CMK (cell line): Measurements from ENCODE around the gene CCL24.
"Not testable (repeated sequence)": the region's sequence is repeated elsewhere in the genome, so short reads cannot be mapped to it uniquely, and the experiment has no call there.

ENCODE experiments used
- DNase-seq: peaks from one replicate; pipeline ENCODE4 v3.0.0-alpha.2; 2010; ENCODE audit warnings: low read depth

The CCL24 gene

GRCh38 chr7:75819711-75820110, 6.1 kb upstream of the CCL24 start:
- no peak for DNase-seq

GRCh38 chr7:75818472-75818871, 4.9 kb upstream of the CCL24 start:
- DNase-seq: no peak

- no peak for DNase-seq
Observed at GRCh38 chr7:75817116-75817515, 3.5 kb upstream of the CCL24 start.

- DNase-seq: no peak
Observed at GRCh38 chr7:75815418-75816064, 1.9 kb upstream of the CCL24 start.

- no peak for DNase-seq
Observed at GRCh38 chr7:75814407-75814947, 871 bp upstream of the CCL24 start.

DNA sequence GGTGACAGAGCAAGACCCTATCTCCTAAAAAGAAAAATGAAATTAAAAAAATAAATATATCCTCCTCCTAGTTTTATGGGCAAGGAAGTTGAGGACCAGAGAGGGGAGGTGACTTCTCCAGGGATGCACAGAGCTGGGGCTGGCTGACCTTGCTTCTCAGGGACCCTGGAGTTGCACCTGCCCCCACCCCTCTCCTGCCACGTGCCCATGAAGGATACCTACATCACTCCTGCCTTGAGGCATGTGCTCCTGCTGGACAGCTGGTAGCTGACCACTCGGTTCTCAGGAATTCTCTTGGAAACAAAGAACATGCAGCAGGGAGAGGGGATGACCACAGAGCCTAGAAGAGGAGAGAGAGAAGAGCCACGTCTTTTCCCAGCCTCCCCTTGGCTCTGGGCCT, 522 bp downstream of the CCL24 start:
- no peak for DNase-seq

GRCh38 chr7:75811894-75812678, 1.5 kb downstream of the CCL24 start:
- DNase-seq: no peak

GRCh38 chr7:75809396-75809795, 4.2 kb downstream of the CCL24 start:
- no peak for DNase-seq

GRCh38 chr7:75808106-75808505, 5.5 kb downstream of the CCL24 start:
- DNase-seq: no peak

- DNase-seq: no peak
Observed at GRCh38 chr7:75807452-75807851, 6.2 kb downstream of the CCL24 start.

DNA sequence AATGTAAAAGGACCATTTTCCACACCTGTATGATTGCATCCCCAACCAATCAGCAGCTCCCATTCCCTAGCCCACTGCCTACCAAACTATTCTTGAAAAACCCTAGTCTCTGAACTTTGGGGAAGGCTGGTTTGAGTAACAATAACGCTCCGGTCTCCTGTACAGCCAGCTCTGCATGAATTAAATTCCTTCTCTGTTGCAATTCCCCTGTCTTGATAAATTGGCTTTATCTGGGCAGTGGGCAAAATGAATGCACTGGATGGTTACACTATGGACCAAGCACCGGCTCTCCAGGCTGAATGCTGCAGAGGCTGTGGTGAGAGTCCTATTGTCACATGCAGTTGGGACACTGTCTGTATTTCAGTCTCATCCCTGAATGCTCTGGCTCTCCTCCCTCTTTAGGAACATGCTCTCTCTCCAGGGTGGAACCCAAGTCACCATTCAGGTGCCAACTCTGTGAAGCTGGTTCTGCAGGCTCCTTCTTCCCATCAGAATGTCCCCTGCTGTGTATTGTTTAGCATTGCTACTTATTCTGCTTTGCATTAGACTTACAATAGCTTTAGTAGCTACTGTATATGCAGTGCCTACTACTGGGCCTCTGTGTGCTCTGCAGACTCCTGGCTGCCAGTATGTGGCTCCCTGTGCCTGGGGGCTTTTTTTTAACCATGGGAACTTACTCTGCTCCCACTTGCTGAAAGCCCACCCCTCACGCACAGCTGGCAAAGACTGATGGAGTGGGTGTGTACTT, 6.9 kb downstream of the CCL24 start:
- DNase-seq: no peak

DNA sequence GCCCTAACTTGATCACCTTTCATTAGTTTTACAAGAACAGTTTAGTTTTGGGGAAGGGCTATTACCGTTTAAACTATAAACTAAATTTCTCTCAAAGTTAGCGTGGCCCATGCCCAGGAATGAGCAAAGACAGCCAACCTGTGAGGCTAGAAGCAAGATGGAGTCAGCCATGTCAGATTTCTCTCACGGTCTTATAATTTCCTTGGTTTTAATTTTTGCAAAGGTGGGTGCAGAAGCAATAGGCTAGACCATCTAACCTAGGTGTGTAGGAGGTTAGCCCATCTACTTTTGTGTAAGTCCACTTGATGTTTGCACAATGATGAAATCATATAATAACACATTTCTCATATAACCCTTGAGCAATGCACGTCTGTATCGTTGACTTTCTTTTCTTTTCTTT, 8.9 kb downstream of the CCL24 start:
- no peak for DNase-seq

GRCh38 chr7:75804004-75804403, 9.6 kb downstream of the CCL24 start:
- no peak for DNase-seq

- no peak for DNase-seq
Observed at GRCh38 chr7:75802552-75802821, 11.1 kb downstream of the CCL24 start.

- no peak for DNase-seq
Observed at GRCh38 chr7:75798770-75799169, 14.8 kb downstream of the CCL24 start.

DNA sequence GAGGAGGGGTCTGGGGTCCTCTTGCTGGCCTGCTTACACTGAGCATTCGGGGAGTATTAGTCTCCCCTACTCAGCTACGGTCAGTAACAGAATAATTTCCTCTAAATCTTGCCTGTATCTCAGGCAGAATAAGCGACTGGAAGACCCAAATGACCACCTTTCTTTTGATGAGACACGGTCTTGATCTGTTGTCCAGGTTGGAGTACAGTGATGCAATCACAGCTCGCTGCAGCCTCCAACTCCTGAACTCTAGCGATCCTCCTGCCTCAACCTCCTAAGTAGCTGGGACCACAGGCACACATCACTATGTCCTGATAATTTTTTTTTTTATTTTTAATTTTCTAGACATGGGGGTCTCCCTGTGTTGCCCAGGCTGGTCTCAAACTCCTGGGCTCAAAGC, 17.2 kb downstream of the CCL24 start:
- DNase-seq: no peak

GRCh38 chr7:75795831-75796285, 17.7 kb downstream of the CCL24 start:
- no peak for DNase-seq

- DNase-seq: no peak
Observed at GRCh38 chr7:75793676-75794075, 19.9 kb downstream of the CCL24 start.

DNA sequence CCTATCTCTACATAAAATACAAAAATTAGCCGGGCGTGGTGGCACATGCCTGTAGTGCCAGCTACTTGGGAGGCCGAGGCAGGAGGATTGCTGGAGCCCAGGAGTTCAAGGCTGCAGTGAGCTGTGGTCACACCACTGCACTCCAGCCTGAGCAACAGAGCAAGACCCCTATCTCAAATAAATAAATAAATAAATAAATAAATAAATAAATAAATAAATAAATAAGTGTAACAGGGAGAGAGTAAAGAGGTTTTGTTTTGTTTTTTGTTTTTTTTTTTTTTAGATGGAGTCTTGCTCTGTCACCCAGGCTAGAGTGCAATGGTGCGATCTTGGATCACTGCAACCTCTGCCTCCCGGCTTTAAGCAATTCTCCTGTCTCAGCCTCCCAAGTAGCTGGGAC, 21.0 kb downstream of the CCL24 start:
- not testable (repeated sequence) for DNase-seq

DNA sequence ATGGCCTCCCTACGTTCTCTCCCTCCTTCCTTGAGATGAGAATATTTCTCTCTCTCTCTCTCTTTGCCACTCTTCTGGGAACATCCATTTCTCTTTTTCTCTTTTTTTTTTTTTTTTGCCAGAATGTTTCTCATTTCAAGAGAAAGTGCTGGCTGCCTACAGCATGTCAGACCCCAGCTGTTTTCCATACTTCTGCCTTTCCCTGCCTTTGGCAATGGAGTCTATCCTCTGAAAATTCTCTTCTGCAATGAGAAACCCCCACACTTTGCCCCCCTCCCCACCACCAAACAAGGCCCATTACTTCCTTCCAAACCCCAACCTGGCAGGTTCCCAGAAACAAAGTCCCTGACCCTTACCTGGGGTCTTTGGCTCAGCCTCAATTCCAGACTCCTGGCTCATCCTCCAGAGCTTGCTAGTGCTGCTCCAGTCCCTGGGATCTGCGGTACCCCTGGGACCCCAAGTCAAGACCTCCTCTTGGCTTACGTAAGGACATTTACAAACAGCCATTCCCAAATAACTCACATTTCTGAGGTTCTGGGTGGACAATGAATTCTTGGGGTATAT, 24.2 kb downstream of the CCL24 start:
- DNase-seq: no peak

DNA sequence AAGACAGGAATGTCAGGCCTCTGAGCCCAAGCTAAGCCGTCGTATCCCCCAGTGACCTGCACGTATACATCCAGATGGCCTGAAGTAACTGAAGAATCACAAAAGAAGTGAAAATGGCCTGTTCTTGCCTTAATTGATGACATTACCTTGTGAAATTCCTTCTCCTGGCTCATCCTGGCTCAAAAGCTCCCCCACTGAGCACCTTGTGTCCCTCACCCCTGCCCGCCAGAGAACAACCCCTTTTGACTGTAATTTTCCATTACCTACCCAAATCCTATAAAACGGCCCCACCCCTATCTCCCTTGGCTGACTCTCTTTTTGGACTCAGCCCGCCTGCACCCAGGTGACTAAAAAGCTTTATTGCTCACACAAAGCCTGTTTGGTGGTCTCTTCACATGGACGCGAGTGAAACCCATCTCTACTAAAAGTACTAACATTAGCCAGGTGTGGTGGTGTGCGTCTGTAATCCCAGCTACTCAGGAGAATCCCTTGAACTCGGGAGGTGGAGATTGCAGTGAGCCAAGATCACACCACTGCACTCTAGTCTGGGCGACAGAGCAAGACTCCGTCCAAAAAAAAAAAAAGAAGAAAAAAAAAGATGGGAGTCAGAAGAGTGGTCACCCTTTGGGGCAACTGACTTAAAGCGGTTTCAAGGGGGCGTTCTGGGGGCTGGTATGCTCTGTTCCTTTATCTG, 25.3 kb downstream of the CCL24 start:
- DNase-seq: not testable (repeated sequence)

DNA sequence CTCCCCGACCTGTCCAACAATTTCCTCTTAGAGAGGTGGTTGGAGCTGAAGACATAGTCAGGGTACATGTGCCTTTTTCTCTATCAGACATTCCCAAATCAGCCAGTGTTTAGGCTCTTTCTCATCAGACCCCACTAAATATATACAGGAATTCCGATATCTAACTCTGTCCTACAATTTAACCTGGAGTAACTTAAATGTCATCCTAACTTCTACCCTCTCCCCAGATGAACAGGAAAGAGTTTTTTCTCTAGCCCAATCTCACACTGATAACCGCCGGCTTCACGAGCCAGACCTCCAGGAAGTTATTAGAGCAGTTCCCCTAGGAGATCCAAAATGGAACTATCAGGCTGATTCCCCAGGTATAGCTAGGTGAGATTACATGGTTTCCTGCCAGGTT, 30.5 kb downstream of the CCL24 start:
- not testable (repeated sequence) for DNase-seq
